ENCODE data around the gene PPP1R9B.

PPP1R9B gene

DNA sequence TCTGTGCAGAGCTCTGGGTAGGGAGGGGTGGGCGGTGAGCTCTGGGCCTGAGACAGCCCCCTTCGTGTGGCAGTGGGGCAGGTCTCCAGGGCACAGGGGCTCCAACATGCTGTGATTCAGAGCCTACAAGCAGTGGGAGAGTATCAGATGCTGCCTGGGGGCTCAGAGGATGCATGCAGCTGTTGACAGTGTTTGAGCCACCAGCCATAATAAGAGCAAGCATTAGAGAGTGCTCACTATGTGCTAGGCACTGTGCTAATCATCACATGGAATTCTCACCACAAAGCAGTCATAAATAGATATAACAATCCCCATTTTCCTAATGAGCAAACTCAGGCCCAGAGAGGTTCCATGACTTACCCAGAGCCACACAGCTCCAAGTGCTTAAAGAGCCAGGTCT is 47.2 kb downstream of the PPP1R9B start:
- no peak for DNase-seq

DNA sequence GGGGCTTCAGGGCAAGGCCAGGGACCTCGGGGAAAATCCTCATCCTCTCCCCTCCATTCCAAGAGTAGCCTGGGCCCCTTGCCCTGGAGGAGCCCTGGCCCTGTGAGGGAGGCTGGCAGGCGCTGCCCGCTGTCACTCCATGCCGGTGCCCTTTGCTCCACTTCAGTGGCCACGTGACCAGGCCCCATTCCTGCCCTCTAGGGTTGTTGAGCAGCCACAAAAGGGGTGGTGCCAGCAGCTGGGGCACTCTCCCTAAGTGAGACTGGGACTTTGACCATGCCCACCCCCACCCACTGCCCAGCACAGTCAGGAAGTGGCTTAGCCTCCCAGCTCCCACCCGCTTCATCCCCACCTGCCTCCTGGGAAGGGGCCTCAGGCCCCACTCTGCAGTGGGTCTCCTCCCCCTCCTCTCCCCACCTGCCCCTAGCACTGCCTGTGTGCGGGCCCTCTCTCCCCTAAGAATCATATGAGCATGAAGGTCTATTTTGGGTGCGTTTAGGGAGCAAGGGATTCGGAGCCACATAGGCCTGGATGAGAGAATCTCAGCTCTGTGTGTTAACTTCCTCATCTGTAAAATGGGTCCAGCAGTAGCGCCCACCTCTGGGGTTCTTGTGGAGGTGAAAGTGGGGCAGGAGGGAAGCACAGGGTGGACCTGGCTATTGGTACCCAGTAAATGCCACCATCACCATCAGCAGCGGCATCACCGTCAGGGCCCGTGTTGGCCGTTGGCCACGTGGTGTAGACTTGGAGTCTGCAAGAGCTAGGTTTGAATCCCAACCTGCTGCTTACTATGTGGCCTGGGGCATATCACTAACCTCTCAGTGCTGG is 48.1 kb downstream of the PPP1R9B start:
- no peak for DNase-seq

DNA sequence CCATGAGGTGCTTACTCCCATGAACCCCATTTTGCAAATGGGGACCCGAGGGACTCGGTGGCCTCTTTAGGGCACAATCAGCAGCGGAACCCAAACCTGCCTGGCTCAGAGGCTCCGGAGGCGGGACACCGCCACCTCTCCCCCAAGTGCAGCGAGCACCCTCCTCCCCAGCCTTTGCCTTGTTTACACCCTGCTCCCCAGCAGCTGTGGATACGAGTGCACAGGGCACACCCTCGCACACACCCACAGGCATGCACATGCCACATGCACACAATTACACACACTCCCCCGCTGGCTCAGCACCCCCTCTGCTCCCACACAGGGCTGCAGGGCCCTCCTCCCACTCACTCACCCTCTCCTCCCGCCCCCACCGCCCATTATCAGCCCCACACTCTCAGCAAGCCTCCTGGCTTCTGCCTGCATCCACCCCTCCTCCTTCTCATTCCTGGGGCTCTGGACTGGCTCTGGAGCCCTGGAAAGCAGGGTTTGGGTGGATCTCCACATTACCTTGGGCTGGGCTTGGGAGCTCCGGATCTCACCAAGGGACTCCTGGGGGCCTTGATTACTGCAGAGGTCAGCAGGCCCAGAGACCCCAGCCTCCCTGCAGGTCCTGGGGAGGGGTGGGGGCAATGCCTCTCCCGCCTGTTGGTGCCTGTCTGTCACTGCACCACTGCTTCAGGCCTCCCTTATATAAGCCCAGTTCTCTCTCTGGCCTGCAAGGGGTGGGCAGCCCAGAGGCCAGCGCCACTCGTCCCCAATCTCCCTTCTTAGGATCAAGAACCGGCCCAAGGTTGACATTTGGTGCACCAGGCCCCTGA is 48.9 kb downstream of the PPP1R9B start:
- no peak for DNase-seq

DNA sequence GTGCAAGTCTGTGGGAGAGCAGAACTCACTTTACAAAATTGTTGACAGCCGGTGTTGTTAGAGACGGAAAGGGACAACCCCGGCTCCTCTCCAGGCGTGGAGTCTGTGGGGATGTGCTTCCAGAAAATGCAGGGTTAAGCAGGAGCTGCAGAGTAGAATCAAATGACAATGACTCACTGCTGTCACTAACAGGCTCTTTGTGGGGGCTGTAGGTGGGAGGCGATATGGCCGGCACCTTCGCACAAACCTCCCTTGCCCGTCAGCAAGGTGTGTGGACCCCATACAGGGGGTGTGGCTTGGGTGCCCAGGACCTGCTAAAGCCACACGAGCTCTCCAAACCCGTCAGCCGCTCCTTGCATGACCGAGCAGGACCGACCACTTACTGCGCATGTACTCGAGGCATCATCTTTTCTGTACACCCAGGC is 49.5 kb downstream of the PPP1R9B start:
- DNase-seq, result no peak

DNA sequence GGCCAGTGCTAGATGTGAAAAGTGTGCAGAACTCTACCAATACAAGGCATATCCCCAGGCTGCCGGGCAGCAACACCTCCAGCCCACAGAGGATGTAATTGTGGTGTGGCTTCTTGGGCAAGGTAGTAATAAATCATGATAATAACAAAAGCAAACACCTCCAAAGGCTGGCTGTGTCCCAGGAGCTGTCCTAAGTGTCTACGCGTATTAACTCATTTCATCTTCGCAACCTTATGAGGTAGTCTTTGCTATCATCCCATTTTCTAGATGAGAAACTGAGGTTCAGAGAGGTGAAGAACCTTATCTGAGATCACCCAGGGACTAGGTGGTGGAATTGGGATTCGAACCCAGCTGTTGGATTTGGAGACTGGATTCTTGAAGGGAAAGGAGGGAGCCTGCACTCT is 50.0 kb downstream of the PPP1R9B start:
- DNase-seq, result no peak

DNA sequence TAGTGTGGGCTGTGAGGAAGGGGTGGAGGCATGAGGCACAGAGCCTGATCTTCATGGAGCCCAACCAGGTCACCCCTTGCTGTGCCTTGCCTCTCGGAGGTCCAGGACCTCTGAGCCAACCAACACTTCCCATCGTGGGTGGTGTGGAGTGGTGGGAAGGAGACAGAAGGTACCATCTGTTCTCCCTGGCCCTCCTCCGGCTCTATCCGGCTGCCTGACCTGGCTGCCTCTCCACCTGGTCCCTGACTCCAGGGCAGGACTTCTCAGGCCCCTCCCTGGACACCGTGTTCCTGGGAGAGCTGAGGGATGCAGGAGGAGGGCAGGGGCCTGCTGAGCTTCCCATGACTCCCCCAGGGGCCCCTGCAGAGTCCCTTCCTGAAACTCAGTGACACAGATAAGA is 51.5 kb downstream of the PPP1R9B start:
- DNase-seq, result no peak

DNA sequence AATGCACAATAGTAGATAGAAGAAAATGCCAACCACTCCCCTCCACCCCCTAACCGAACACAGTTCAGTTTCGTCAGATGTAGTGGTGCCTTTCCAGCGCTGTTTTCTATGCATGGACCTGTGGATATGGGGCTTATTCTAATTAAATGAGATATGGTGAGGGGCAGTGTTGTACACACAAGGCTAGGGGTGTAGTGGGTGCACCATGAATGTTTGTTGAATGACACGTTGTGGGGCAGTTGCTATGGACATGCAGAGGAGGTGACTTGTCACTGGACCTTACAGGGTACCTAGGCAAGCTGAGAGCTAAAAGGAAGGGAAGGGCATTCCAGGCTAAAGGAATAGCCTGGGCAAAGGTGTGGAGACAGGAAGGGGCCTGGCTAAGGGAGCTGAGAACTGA is 51.9 kb downstream of the PPP1R9B start:
- no peak for DNase-seq

DNA sequence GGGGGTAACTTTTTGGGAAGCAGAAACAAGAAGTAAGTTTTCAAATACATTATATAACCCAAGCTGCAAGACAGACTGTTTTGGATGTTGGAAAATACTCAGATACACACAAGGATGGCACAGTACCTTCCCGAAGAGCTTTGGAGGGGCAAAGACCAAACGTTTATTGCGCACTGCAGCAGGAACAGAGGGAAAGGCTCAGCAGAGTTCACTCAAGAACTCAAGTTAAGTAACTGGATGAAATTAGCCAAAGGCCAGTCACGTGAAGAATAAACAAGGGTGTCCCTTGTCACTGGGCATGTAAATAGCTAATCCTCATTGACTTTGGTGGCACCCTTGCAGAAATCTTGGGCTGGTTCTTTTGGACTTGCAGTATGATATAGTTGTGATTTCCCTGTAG is 52.6 kb downstream of the PPP1R9B start:
- DNase-seq, result no peak

DNA sequence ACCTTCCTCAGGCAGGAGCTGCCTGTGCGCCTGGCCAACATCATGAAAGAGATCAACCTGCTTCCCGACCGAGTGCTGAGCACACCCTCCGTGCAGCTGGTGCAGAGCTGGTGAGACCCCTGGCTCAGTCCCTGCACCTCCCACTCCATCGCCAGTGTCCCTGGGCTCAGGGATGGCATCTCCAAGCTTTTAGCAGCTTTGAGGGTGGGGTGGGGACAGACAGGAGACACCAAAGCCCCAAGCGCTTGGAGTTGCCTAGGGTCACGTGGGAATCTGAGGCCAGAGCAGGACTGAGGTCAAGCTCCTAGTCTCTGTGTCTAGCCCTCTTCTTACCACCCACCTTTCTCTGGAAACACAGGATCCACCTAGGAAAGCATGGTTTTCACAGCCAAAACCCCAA is 53.0 kb downstream of the PPP1R9B start:
- DNase-seq, result no peak

DNA sequence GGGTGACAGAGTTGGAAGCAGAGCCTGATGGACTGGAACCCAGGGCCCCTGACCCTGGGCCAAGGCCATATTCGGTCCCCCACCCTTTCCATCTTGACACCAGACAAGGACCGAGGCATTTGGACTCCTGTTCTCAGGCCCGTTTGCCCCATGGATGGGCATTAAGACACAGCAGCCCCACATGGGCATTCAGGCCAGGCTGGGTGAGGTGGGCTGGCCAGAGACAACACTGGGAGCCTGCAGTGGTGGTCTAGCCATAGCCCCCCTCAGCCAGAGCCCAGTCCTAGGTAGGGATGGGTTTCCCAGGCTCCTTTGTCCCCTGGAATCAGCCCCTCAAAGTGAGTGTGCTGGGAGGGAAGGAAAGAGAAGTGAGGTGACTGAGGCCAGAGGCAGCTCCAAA is 53.7 kb downstream of the PPP1R9B start:
- DNase-seq, result no peak

DNA sequence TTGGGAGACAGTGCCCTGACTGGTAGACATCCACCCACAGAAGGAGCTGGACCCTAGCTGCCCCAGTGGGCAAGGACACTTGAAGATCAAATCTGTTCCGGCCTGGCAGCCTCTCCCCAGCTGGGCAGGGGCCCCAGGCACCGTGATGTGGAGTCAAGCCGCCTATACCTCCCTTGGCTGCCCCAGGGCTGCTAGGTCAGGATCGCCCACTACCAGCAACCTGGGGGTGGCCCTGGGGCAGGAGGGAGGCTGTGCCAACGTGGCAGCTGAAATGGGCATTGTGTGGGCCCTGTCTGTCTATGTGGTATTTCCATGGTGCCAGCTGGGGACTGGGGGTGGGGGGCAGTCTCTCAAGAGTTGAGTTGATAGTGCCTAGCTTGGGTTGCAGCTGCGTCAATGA is 54.4 kb downstream of the PPP1R9B start:
- DNase-seq, result no peak

DNA sequence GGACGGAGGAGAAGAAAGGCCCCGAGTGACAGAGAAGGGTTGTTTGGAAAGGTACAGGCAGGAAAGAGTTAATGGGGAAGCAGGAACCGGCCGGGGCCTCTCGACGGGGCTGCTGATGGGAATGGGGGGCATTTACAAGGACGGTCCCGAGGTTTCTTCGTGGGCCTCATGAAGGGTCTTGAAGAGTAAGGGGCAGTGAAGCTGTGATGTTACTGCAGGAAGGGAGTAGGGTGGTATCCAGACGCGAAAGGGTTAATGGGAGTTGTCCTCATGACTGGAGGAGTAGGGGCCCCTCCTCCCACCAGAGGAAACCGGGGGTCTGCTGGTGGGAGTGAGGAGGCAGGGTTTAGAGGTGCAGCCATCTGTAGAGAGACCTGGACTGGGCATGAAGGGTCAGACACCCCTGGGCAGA is 54.8 kb downstream of the PPP1R9B start:
- no peak for DNase-seq

DNA sequence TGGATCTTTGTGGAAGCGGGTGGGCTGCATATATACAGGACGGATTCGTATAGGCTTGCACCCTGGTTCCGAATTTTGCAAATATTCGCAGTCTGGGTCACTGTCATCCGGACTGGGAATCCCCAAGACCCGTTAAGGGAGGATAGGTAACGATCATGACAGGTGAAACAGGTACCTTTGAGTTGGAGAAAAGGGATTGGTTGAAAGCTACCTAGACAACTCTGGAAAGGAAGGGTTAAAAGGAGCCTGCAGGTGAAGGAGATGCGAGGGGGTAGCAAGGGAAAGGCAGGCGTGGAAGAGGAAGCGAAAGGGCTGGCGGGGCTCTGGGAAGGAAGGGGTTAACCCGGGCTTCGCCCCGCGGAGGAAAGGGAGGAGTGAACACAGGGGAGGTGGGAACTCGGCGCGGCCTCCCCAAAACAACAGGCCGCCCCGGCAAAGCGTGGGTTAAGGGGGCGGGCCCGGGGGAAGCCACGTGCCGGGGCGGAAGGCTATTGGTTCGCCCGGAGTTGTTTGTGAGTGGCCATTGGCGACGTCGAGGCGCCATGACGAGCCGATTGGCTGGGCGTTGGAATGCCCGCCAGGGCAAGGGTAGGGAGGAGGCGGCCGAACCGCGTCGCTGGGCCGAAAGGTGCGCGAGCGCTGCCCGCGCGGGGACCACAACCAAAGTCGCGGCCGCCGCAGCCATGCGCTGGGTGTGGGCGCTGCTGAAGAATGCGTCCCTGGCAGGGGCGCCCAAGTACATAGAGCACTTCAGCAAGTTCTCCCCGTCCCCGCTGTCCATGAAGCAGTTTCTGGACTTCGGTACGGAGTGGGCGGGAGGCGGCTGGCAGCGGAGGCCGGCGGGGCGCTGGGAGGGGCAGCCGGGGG is 55.5 kb downstream of the PPP1R9B start, which contains the start of gene PDK2:
Gene PDK2, plus strand, starts transcription at position 599 of the 867 bp plus-strand sequence. Its CDS starts 85 bp downstream, at position 684.
- peak; percentile 91 to 92 for DNase-seq

DNA sequence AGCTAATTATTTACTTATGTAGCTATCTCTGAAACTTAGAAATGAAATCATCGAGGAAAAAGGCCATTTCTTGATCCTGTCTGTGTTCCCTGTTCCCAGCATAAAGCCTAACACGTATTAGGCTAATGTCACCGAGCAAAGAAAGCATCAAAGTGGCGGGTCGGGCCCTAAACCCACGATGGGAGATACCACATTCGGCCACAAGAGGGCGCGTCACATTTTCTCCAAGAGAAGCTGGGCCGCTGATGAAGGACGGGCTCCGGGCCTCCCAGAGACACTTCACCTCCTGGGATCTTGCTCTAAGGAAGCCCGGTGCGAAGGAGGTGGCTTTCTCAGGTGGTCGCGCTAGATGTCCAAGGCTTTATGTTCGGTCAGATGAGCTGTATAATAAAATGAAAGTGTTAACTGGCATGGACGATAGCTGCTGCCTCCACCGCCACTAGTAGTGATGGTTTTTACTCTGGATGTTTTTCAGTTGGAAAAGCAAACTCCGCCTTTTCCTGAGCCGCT is 56.2 kb downstream of the PPP1R9B start:
- DNase-seq, result peak; percentile 94 to 97

DNA sequence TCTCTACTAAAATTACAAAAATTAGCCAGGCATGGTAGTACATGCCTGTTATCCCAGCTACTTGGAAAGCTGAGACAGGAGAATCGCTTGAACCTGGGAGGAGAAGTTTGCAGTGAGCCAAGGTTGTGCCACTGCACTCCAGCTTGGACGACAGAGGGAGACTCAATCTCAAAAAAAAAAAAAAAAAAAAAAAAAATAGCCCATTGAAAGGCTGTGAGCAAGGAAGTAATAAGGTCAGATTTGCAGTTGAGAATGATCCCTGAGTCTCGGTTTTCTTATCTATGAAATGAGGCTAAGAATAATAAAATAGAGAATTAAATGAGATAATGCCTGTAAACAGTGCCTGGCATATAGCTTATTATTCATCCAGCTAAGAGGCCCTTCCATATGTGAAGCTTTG is 56.7 kb downstream of the PPP1R9B start:
- no peak for DNase-seq

DNA sequence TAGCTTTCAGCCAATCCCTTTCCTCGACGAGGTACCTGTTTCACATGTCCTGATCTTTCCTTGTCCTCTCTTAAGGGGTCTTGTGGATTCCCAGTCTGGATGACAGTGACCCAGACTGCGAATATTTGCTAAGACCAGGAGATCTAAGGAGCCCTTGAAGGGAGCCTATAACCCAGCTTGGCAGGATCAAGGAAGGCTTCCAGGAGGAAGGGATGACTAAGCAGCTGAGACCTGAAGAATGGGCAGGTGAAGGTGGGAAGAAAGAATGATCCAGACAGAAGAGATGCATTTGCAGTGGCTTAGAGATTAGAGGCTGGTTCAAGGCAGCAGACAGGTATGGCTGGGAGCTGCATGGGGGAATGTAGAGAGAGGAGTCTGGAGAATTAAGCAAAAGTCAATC is 57.2 kb downstream of the PPP1R9B start:
- DNase-seq, result no peak

DNA sequence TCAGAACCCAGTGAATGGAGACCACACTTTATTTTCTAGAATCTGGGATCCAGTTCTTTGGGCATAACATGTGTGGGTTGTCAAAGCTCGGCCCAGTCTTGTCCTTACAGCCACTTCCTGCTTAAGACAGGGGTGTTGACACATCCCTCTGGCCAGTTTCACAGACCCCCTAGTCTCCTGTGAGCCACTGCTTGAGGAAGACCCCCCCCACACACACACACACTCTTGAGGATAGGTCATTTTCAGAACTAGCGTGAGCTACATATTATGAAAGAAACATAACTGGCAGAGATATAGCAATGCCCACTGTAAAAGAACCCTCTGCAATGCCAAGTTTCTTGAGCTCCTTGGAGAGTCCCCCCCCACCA is 58.6 kb downstream of the PPP1R9B start:
- DNase-seq, result no peak

DNA sequence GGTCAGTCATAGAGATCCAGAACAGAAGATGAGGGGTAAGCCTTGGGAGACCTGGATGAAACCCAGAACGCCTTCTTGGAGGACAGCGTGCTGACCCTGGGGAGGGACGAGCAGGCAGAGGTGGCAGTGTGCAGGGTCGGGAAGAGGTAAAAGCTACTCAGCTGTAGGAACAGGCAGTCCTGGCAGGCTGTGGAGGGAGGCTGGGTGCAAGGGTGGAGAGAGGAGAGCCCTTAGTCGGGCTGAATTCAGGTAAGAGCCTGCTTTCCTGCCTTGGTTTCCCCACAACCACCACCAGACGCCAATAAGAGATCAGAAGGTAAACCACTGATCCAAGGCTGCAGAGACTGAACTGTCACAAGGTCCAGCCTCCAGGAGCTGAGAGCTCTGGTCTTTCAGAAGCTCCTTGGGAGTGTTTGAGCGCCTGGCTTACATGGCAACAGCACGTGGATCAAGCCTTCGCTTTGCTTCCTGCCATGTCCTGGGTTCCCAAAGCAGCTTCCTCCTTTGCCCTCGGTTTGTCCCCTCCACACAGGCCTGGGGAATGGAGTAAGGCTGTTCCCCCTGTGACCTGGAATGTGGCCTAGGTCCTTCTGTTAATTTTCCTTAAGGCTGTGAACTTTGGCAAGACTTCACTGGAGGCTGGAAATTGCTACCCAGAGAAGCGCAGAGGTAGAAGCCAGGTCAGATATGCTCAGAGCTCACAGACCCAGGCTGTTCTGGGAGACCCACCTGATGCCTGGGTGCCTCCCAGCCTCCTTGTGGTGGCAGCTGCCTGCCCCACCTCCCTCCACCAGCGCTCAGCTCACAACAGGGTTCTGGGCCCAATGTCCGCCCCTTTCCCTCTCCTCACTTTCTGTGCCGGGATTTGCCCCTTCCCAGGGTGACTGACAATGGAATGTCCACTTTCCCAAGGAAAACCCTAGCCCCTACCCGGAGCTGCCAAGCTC is 59.2 kb downstream of the PPP1R9B start:
- DNase-seq, result no peak

DNA sequence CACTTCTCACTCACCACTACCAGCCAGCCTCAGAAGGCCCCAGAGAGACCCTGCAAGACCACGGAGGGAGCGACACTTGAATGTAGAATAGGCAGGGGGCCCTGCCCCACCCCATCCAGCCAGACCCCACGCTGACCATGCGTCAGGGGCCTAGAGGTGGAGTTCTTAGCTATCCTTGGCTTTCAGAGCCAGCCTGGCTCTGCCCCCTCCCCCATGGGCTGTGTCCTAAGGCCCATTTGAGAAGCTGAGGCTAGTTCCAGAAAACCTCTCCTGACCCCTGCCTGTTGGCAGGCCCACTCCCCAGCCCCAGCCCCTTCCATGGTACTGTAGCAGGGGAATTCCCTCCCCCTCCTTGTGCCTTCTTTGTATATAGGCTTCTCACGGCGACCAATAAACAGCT is 60.4 kb downstream of the PPP1R9B start:
- no peak for DNase-seq

DNA sequence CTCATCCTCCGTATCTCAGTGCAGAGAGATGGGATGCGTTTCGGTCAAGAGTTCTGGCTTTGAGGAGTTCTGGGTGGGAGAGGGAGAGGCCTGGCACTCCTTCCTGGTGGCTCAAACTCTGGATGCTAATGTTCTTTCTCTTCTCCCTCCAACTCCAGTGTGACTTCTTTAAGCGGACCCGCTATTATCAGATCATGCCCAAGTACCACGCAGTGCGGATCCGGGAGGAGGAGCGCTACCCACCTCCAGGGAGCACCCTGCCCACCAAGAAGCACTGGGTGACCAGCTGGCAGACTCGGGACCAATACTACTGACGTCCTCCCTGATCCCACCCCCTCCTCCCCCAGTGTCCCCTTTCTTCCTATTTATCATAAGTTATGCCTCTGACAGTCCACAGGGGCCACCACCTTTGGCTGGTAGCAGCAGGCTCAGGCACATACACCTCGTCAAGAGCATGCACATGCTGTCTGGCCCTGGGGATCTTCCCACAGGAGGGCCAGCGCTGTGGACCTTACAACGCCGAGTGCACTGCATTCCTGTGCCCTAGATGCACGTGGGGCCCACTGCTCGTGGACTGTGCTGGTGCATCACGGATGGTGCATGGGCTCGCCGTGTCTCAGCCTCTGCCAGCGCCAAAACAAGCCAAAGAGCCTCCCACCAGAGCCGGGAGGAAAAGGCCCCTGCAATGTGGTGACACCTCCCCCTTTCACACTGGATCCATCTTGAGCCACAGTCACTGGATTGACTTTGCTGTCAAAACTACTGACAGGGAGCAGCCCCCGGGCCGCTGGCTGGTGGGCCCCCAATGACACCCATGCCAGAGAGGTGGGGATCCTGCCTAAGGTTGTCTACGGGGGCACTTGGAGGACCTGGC is 61.3 kb downstream of the PPP1R9B start:
- no peak for DNase-seq

DNA sequence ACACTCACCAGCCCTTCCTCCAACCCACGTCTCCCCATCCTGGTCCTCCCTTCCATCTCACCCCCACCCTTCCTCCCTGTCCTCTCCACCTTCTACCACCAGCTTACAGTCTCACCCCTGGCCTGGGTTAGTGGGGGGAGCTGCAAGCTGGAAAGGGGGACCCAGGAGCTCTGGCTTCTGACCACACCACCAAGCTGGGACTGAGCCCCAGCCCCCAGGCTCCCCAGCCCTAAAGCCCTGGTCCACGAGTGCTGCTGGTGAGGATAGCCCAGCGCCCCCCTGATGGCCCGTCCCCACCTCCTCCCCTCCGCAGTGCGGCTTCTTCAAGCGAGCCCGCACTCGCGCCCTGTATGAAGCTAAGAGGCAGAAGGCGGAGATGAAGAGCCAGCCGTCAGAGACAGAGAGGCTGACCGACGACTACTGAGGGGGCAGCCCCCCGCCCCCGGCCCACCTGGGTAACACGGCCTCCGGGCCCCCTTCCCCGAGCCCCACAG is 62.5 kb downstream of the PPP1R9B start:
- DNase-seq, result no peak

Measured in stimulated activated CD4-positive, alpha-beta T cell treated with anti-CD3 and anti-CD28 coated beads, Interleukin-2, amount 100 ng/mL, for 48 hours (primary cell).